ENCODE results near the gene PDILT.

DNA sequence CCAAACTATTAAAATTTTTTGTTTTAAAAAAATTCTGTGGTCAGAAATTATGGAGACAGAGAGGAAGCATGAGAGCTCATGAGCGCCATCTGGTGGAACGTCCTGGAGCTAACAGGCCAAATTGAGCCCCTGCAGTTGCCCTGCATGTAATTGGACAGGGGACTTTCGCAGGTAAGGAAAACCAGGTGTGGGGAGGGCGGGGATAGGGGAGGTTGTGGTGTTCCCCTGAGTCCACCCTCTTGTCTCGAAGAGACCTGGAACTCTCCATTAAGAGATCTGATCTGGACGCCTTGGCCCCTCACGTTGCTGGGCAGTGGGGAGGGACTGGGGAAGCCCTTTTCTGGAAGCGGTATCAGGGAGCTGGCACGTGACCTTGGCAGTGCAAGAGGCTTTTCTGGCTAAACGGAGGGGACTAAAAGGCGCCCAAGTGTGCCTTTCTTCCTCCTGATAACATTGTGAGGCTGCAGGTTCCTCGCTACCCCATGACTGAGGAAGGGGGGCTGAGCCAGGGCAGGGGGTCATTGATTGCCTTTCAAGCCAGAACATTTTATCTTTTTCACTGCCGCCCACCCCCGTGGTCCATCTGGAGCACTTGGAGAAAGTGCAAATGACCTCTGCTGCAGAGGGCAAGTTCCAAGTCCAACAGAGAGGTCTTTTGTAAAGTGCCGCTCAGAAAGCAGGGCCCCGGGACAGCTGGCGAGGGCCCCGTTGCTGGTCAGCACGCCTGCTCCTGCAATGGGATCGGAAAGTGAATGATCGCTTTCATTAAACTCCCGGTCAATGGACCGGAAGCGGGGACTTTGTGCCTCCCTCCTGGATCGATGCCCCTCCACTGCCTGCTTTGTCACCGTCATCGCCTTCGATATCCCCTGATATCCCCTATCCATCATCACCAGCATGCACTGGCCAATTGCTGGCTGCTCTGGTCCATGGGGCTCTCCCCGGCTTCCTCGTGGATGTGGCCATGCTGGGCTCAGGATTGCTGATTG is 18.4 kb downstream of the PDILT start:
- TF ChIP-seq EZH2 (IDR thresholded peaks at IDR 0.05; ENCODE audit: borderline replicate concordance, low read depth, low read length, poor library complexity, severe bottlenecking), result no peak
- TF ChIP-seq, protein P1, sequence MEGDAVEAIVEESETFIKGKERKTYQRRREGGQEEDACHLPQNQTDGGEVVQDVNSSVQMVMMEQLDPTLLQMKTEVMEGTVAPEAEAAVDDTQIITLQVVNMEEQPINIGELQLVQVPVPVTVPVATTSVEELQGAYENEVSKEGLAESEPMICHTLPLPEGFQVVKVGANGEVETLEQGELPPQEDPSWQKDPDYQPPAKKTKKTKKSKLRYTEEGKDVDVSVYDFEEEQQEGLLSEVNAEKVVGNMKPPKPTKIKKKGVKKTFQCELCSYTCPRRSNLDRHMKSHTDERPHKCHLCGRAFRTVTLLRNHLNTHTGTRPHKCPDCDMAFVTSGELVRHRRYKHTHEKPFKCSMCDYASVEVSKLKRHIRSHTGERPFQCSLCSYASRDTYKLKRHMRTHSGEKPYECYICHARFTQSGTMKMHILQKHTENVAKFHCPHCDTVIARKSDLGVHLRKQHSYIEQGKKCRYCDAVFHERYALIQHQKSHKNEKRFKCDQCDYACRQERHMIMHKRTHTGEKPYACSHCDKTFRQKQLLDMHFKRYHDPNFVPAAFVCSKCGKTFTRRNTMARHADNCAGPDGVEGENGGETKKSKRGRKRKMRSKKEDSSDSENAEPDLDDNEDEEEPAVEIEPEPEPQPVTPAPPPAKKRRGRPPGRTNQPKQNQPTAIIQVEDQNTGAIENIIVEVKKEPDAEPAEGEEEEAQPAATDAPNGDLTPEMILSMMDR (conservative IDR thresholded peaks at IDR 0.05; ENCODE audit: low read depth, low read length), result peak; percentile 83
